HG02759 (cell line): ENCODE measurements around the gene MYLK3.

ENCODE experiments used
- ATAC-seq: cut with Tn5 transposase; IDR thresholded peaks from one replicate; pipeline ENCODE4 v1.9.1; 2021; ENCODE audit warnings: mild to moderate bottlenecking, moderate library complexity; ENCODE audit not compliant: unreplicated experiment

Gene MYLK3

DNA sequence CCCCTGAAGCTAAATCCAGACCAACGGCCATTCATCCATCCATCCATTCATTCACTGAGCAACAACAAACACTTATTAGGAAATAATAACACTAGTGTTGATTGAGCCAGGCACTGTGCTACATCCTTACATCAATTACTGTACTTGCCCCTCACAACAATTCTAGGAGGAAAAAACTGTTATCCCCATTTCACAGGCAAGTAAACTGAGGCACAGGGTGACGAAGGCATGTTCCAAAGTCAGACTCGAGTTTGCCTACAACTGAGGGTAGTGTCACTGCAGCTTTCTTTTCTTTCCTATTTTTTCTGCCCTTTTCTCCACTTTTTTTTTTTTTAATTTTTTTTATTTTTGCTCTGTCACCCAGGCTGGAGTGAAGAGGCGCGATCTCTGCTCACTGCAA lies 11.2 kb upstream of the MYLK3 start:
- no peak for ATAC-seq

DNA sequence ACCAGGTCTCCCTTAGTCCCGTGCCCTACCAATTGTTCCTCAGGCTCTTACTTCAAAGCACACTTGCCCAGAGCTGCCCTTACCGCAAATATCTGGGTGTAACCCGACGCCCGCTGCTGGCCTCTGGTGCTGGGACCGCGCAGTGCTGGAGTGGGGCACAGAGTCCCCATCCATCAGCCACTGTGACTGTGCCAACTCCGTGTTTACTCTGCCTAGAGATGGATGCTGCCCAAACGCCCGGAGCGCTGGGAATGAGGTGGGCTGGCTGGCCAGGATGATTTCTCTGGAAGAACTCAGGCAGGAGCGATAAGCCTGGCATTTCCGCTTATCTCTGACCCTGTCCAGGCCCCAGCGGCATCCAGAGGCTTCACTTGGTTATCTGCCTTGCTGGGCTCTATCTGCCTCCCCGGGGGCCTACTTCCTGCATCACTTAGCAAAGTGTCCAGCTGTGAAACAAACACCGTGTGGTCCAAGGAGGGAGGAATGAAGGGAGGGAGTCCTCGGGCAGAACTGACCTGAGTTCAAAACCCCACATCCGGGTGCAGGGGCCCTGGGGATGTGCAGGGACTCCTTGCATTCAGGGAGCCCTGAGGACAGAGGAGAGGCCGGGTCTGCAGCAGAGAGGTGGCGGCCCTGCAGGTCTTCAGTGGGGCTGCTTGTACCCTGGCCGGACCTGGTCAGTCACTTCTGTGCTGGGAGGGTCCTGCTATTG lies 9.4 kb upstream of the MYLK3 start:
- no peak for ATAC-seq

DNA sequence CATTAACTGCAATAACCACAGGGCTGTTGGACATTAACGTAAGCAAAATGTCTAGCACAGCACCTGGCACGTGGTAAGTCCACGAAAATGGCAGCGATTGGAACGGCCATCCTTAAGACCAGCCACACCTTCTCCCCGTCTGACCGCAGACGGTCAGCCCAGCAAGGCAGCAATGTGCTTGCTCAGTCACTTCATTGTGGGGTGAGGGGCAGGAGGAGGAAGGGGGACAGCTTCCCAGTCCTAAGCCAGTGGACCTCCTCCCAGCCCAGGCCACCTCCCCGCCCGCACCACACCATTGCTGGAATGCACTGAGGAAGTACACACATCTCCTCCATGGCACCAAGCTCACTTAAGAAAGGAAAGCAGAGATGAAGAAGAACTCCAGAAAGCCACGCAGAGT lies 8.6 kb upstream of the MYLK3 start:
- no peak for ATAC-seq

DNA sequence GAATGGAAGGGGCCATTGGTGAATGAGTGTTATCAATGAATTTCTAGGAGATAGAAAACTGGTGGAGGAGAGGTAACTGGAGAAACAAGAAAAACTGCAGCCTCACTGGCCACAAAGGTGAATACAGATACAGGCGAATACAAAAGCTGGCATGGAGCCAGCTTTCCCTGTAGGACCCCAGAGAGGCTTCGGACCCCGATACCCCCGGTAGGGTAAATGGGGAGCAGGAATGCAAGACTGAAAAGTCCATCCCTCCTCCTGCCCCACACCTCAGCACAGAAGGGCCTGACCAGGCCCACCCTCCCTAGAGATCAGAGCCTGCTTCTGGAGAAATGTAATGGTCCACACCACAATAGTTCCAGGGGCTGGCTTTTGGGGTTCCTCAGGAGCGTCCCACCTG lies 4.9 kb upstream of the MYLK3 start:
- ATAC-seq, result no peak

DNA sequence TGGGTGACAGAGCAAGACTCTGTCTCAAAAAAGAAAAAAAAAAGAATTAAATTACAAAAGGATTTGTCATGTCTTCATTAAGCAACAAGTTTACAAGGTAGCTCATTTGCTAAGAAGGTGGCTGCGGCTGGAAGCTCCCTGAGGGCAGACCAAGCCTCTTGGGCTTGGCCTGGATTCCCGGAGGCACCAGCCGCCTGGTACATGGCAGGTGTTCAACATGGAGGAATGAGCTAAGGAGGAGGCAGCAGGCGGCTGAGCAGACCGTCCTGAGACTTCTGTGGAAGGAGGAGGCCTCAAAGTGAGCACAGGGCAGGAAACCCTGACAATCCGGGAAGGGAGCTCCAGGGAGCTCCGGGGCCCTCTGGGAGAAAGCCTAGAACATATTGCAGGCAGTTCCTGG lies 3.2 kb upstream of the MYLK3 start:
- ATAC-seq, result no peak

DNA sequence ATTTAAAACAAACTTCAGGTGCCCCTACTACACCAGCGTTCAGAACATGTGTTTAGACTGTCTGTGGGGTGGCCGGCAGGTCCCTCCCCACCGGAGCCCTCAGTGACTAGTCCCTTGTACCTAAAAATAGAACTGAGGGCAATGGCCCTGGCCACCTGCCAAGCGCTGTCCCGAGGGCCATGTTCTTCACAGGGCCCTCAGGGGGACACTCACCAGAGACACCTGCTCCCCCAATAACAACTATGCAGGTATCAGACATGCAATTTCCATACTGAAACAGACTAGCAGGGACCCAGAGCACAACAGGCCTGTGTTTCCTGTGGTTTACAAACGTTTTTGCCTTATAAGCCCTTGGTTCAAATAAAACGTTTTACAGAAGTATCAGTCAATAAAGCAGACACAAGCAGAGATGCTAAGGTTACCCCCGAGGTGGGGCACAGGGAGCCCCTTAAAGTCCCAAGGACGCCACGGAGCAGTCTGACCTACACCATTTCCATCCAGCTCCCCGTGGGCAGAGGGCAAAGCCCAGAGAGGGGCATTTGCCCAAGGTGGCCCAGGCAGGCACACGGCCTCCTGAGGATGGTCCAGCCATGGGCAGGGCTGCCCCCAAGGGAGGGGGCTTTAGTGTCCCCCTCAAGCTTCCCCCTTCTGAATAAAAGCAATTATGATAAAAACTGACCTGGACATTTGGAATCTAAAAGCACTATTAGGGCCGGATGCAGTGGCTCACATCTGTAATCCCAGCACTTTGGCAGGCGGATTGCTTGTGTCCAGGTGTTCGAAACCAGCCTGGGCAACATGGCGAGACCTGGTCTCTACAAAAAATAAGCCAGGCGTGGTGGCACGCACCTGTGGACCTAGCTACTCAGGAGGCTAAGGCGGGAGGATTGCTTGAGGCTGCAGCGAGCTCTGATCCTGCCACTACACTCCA lies 896 bp upstream of the MYLK3 start:
- peak; percentile 65 for ATAC-seq

DNA sequence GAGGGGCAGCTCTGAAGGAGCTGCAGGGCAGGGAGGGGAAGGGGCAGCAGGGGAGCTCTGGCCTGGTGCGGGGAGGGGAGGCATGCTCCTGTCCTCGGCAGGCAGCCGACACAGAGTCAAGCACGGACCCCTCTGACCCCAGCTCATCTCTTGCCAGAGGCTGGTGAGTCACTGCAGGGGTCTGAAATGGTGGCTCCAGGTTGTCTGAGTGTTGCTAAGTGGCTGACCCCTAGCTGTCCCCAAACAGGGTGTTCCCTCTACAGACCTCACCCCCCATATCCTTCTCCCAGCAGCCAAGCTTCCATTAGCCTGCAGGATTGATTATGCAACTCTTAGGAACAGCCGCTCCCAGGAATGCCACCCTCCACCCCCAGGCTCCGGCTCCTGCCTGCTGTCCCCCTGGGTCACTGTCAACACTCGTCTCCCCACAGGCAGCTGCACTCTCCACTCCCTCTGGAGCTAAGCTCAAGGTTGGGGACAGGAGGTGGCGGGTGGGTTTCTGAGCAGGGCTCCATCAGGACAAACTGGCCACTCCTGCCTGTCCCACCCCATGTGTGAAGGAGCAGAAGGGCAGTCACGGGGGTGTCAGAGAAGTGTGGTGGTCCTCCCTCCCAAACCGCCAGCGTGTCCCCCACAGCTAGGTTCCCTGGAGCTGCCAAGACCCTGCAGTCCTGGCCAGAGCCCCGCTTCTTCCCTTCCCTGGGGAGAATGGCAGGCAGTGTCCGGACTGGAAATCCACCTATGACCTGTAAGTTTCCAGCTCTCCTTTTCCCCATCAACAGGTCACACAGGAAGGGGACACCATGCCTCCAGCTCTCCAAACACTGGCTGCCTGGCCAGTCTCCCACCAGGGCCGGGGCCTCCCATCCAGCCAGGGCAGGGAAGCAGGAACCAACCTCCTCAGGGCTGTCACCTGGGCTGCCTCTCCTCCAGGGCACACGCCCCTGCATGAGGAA lies 1.0 kb downstream of the MYLK3 start:
- ATAC-seq, result no peak

DNA sequence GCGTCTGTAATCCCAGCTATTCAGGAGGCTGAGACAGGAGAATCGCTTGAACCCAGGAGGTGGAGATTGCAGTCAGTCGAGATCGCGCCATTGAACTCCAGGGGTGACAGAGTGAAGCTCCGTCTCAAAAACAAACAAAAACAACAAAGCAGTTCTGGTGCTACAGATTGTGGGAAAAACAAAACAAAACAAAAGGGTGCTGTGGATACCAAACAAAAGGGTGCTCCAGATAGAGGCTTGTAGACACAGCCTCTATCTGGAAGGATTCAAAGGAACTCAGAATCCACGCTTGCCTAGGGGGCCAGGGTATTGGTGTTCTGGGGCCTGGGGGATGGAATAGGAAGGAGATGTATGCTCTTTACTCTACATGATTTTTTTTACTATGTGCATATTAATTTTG lies 2.5 kb downstream of the MYLK3 start:
- ATAC-seq, result no peak

DNA sequence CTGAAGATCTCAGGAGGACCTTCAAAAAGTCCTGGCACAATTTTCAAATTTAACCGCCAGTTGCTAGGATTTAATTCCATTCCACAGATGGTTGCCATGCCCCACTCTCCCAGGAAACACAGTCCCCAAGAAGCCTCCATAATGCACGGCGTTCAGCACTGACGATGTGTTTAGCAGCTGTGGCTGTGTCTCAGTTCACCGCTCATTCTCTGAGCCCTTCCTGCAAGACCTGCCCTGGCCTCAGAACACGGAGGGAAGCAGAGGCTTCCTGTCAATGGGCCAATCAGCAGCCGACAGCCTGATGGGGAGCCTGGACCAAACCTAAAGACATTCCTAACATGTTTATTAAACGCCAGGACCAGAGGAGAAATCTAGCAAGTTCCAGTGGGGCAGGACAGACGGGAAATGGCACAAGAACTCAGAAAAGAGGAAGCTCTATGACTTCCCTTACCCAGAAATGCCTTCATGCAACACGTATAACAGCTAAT lies 4.9 kb downstream of the MYLK3 start:
- ATAC-seq, result no peak

DNA sequence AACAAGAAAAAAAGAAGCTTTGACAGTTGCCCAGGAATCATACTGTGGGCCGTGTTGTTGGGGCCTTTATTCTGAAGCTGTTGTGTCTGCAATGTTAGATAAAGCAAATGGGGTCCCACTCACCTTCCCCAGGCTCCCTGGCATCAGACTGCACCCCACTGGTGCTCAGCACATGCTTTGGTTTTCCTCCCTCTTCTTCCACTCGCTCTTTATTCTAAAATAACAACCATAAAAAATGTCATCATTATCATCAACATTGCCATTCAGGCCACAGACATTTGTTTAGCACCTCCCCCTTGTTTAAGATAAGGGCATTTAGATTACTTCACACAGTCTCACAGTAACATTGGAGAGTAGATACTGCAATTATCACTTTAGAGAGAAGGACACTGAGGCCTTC lies 8.2 kb downstream of the MYLK3 start:
- ATAC-seq, result no peak

DNA sequence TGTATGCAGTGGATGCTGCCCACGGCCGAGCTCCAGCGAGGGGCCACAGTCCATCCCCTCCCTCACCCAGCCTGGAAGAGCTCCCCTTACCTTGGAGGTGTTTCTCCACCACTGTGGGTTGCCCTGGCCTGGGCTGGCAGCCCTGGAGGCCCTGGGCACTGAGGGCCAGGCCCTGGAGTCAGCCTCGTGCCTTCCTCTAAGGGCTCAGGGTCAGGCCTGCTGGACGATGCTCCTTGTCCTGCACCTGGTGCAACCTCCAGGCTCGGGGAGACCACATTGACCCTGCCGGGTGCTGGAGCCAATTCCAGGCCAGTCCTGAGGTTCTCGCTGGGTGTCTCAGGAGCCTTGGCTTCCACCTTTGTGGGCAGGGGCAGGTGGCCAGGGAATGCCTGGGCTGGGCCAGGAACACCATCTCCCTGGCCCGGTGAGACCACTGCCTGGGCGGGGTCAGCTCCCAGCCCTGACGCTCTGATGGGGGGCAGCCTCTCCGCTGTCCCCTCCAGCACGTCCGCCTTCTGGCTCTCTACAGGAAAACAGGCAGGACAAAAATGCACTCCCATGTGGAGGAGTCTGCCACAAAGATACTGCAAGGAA lies 10.4 kb downstream of the MYLK3 start:
- no peak for ATAC-seq

DNA sequence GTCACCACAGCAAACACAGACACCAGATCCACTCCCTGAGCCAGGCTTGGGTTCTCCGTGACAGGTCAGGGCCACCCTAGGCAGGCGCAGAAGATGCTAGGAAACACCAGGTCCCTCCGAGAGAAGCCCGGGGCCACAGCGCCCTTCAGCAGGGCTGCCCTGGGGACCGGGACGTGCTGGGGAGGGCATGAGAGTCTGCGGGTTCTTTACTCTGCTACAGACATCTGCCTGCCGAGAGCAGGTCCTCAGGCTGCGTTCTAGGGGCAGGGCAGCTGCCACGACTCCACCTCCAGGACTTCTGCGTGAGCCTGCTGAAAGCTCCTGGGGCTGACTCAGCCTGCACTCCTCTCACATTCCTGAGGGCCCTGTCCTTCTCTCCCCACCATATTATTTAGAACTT lies 11.4 kb downstream of the MYLK3 start:
- no peak for ATAC-seq

DNA sequence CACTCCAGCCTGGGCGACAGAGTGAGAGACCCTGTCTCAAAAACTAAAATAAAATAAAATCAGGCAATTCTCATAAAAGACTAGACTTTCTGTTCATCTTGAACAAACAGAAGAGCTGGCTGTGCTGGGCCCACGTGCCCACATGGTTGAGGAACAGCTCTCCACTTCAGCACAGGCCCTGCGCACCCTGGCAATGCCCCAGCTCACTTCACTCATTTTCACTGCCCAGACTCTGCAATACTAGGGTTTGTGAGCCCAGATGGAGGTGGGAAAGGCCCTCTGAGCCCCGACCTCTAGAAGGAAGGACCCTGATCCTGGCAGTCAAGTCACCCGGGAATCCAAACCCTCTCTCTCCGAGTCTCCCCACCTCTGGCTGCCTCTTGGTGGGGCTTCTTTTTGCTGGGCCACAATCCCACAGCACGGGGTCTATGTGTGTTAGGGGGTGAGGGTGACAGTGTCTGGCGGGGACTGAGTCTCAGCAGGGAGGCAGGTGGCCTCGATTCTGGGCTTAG lies 14.8 kb downstream of the MYLK3 start:
- ATAC-seq, result no peak

DNA sequence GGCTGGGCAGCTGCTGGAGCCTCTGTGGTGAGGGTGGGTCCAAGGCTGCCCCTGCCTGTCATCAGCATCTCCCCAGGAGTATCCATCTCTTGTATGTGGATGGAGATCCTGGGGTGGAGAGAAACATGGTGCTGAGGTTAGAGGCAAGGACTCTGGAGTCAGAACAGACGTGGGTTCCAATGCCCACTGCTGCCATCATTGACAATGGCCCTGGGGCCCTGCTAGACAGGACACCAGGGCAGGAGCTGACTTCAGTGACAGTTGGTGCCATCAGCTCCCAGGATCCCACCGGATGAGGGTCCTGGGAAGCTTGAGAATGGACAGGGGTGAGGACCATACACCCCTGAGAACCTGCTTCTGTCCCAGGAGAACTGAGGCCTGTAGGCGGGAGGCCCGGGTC lies 15.6 kb downstream of the MYLK3 start:
- ATAC-seq, result no peak

DNA sequence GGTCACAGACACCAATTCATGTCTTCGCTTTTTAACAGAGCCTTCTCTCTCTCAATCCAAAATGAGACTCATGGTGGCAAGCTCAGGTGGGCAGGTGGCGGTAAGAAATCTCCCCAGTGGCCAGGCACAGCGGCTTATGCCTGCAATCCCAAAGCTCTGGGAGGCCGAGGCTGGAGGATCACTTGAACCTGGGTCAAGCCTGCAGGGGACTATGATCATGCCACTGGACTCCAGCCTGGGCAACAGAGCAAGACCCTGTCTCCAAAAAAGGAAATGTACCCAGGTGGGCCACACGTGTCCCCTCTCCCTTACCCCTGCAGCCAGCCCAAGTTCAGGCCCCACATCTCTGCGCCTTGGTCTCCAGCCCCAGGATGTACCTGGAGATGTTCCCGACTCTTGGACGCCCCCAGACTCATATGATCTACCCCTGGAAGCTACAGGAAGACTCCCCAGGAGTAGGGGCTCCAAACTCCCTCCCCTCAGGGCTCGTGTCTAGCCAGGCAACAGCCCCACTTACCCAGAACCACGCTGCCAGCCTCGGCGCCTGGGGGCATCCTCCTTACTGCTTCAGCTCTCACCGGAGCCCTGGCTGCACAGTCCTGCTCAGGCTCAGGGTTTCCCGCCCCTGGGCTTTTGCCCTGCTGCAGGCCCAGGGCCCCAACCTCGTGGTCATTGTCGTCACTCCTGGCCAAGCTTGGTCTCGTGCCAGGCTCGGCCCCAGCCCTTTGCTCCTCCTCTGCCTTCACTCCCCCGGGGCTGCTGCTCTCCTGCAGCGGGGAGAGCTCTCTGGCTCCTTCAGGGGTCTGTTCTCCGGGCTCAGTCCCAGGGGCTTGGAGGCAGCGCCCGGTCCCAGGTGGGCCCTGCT lies 16.2 kb downstream of the MYLK3 start:
- no peak for ATAC-seq

DNA sequence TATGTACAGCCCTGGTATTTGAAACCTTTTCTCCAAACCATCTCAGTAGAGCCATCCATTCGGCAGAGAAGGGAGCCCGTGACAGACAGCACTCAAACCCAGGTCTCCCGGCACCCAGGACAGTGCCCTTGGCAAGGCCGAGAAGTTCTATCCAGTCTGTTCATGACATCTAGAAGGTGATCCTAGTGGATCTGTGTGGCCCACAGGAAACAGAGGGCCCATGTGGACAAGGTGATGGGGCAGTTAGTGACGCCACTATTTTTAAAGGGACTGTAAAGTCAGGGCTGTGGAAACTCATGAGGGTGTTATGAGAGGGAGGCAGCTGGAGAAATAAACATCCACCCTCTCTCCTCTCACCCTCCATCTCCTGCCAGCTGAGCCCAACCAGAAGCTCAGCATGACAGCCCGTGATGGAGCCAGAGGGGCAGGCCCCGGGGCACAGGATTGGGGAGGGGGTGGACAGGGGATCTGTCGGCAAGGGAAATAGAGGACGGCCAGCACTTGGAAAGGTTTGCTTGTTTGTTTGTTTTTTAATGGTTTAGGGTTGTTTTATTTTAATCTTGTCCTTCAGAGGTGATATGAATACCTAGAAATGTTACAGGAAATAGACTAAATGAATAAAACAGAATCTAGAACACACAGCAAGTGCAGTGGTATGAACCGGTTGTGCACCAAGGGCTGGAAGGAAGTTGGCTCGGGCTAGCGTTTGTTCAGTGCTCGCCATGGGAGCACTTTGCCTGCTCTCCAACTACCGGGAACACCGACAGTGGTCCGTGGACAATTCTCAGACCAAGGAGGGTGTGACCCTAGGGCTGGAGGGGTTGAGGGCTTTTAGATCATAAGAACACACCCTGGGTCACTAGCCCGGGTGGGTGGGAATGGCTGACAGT lies 17.1 kb downstream of the MYLK3 start:
- ATAC-seq, result no peak

DNA sequence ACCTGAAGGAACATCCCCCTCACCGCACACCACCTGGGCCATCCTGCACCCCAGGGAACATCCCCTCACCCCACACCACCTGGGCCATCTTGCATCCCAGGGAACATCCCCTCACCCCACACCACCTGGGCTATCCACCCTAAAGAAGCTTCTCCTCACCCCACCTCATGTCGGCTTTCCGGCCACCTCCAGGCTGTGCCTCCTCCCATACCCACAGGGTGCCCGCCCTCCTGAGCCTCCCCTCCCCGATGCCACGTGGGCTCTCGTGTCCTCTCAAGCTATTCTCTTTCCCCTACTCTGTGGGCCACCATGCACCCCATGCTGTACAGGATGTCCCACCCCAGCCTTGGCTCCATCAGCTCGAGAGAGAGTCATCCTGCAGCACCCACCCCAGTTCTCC lies 18.0 kb downstream of the MYLK3 start:
- ATAC-seq, result no peak

DNA sequence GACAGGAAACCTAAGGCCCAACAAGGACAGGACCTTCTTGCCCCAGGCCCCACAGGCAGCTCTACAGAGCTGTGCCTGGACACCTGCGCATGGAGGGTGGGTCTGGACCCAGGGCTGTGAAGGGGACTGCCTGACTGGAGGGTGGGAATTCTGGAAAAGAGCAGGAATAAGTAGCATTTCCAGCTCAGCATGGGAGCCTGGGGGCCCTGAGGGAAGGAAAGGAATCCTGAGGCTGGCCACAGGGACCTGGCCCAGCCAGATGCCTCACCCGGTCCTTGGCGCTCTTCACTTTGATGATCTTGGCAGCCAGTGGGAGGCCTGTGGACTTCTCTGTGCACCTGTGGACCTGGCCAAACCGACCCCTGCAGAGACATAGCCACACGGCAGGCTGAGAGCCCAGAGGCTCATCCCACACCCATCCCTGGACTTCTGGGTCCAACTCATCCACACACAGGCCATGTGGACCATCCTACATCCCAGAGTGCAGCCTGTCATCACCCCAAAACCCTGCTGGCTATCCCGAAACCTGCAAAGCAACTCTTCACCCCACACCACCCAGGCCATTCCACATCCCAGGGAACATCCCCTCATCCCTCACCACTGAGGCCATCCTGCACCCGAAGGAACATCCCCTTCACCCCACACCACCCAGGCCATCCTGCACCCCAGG lies 18.7 kb downstream of the MYLK3 start:
- ATAC-seq, result no peak
